Liver (tissue), 9 donors: ENCODE results near the gene VWA3B. TPM values are rescaled to one million over a fixed set of nuclear protein-coding genes. Genes with fewer than 3 reads are reported as not detected.
A peak's percentile ranks its signal among the peaks of the same experiment; 100 is the strongest.

Source experiments
- DNase-seq: peaks from one replicate; pipeline ENCODE4 v3.0.0-alpha.2; 2017; ENCODE audit warnings: low spot score
- H3K27ac ChIP-seq, 2 donors: one replicate each; pipeline ENCODE4 v1.7.0; 2013; ENCODE audit warnings: inconsistent platforms in 2 of 2, low read length in 2 of 2, control low read depth in 1 of 2, low read depth in 1 of 2, mild to moderate bottlenecking in 1 of 2
- H3K27me3 ChIP-seq, 4 donors: one replicate each; pipeline versions ENCODE4 v1.6.1 to v1.7.0; 2013; ENCODE audit warnings: low read length in 3 of 4, inconsistent platforms in 1 of 4, mild to moderate bottlenecking in 1 of 4, moderate library complexity in 1 of 4; ENCODE audit not compliant: control insufficient read depth in 4 of 4, insufficient read depth in 4 of 4
- H3K36me3 ChIP-seq, 4 donors: one replicate each; pipeline versions ENCODE4 v1.6.1 to v1.7.0; 2013; ENCODE audit warnings: low read length in 3 of 4, mild to moderate bottlenecking in 3 of 4, low read depth in 1 of 4, moderate library complexity in 1 of 4; ENCODE audit not compliant: control insufficient read depth in 4 of 4, insufficient read depth in 3 of 4
- H3K4me1 ChIP-seq, 4 donors: one replicate each; pipeline versions ENCODE4 v1.6.1 to v1.7.0; 2013; ENCODE audit warnings: low read length in 3 of 4, mild to moderate bottlenecking in 3 of 4, moderate library complexity in 1 of 4; ENCODE audit not compliant: control insufficient read depth in 4 of 4, insufficient read depth in 4 of 4
- H3K4me3 ChIP-seq, 3 donors: one replicate each; pipeline versions ENCODE4 v1.6.1 to v1.7.0; 2013; ENCODE audit warnings: low read length in 3 of 3, control low read depth in 1 of 3, low read depth in 1 of 3, mild to moderate bottlenecking in 1 of 3
- H3K9ac ChIP-seq, 2 donors: one replicate each; pipeline ENCODE4 v1.7.0; 2013; ENCODE audit warnings: low read length in 2 of 2, mild to moderate bottlenecking in 2 of 2, moderate library complexity in 2 of 2, control low read depth in 1 of 2, low read depth in 1 of 2
- H3K9me3 ChIP-seq, 4 donors: one replicate each; pipeline versions ENCODE4 v1.6.1 to v1.7.0; 2013; ENCODE audit warnings: low read length in 3 of 4; ENCODE audit not compliant: control insufficient read depth in 4 of 4
- FOXA1 ChIP-seq: IDR thresholded peaks from 2 replicates; pipeline ENCODE4 v1.6.1; 2016; ENCODE audit warnings: antibody characterized with exemption
- GABPA ChIP-seq, 2 donors: IDR thresholded peaks in 1 of 2; conservative IDR thresholded peaks in 1 of 2; 2 replicates each; pipeline ENCODE4 v1.6.1; 2016; ENCODE audit warnings: antibody characterized with exemption in 2 of 2, mild to moderate bottlenecking in 1 of 2, moderate library complexity in 1 of 2
- HNF4A ChIP-seq, 2 donors: conservative IDR thresholded peaks; 2 replicates each; pipeline ENCODE4 v1.6.1; 2016; ENCODE audit warnings: antibody characterized with exemption in 2 of 2, mild to moderate bottlenecking in 2 of 2
- JUND ChIP-seq, 2 donors: IDR thresholded peaks; 2 replicates each; pipeline ENCODE4 v1.6.1; 2016; ENCODE audit warnings: antibody characterized with exemption in 2 of 2
- NR2F2 ChIP-seq: IDR thresholded peaks from 2 replicates; pipeline ENCODE4 v1.6.1; 2016; ENCODE audit warnings: antibody characterized with exemption
- RAD21 ChIP-seq, 2 donors: IDR thresholded peaks; 2 replicates each; pipeline ENCODE4 v1.6.1; 2016; ENCODE audit warnings: antibody characterized with exemption in 2 of 2, mild to moderate bottlenecking in 2 of 2
- RXRA ChIP-seq, 2 donors: IDR thresholded peaks; 2 replicates each; pipeline ENCODE4 v1.6.1; 2017 to 2018; ENCODE audit warnings: antibody characterized with exemption in 2 of 2, mild to moderate bottlenecking in 1 of 2
- SP1 ChIP-seq: IDR thresholded peaks from 2 replicates; pipeline ENCODE4 v1.6.1; 2018; ENCODE audit warnings: antibody characterized with exemption, mild to moderate bottlenecking
- WGBS: extraction: QIAGEN DNeasy Blood & Tissue Kit; methylation state at CpG from one replicate; pipeline ENCODE4 v1.1.7; 2013; 5-methylcytosine and 5-hydroxymethylcytosine counted together
- polyA plus RNA-seq, 2 donors: library from polyadenylated mRNA; stranded (reverse) in 1 of 2; unstranded in 1 of 2; fragments of 200-250 nt in 1 of 2; fragments of >200 nt in 1 of 2; fragmentation: Nextera tagmentation in 1 of 2; extraction: Ambion mirVana in 1 of 2; gene quantifications; one replicate each; pipeline versions ENCODE4 v1.2.1 to v1.2.3, GENCODE V29; 2013 to 2015
- total RNA-seq, 2 donors: library from RNA; depleted of rRNA; stranded (reverse); fragments of >200 nt; gene quantifications; one replicate each; pipeline ENCODE4 v1.2.3, GENCODE V29; 2014
- TF ChIP-seq, protein P1 (sequence below): IDR thresholded peaks from 2 replicates; pipeline ENCODE4 v1.6.1; 2016; ENCODE audit warnings: antibody characterized with exemption, mild to moderate bottlenecking
- TF ChIP-seq, protein P2 (sequence below): fragments of 150-350 bp; IDR thresholded peaks from 2 replicates; pipeline ENCODE4 v1.5.1; 2017; ENCODE audit warnings: improper control_type of control experiment, low read depth, low read length; ENCODE audit not compliant: missing input control
- TF ChIP-seq, protein P3 (sequence below): IDR thresholded peaks from 2 replicates; pipeline ENCODE4 v1.6.1; 2016; ENCODE audit warnings: antibody characterized with exemption
- TF ChIP-seq, protein P4 (sequence below): IDR thresholded peaks from 2 replicates; pipeline ENCODE4 v1.6.1; 2016; ENCODE audit warnings: antibody characterized with exemption
- donor health status: healthy.
- donor health status: healthy.
- donor health status: healthy.
- donor health status: healthy.
- donor health status: healthy.

The VWA3B gene
- total and polyA plus RNA-seq, 4 donors, result 0.08 TPM; not detected in 3

DNA sequence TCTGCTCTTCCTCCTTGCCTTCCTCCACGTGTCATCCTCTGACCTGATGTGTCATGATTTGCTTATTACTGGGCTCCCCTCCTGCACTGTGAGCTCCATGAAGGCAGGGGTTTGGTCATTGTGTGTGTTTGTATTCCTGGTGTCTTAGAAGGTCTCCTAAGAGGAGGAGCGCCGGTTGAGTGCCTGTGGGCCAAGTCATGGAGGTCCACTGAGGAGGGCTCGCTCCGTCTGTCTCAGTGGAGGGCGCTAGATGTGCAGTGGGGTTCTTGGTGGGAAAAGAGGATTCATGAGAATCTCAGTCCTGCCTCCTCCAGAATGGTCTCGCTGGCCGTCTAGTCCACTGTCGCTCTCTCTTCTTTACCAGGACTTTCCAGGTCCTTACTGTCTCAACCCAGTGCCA lies 100.2 kb downstream of the VWA3B start:
- no peak overlapping the region for H3K27ac ChIP-seq
- no peak for DNase-seq
- no peak overlapping the region for H3K9ac ChIP-seq
- H3K36me3 ChIP-seq, result no peaks in the 10 kb centered on the region
- H3K9me3 ChIP-seq, result no peaks in the 10 kb centered on the region
- 93% methylated on average over 9 of the region's 9 CpGs for WGBS
- peaks cover 0 to 4% (median 0%) of the 10 kb centered on the region in 4 donors for H3K27me3 ChIP-seq
- H3K4me1 ChIP-seq, result no peaks in the 10 kb centered on the region
- TF ChIP-seq, protein P1, sequence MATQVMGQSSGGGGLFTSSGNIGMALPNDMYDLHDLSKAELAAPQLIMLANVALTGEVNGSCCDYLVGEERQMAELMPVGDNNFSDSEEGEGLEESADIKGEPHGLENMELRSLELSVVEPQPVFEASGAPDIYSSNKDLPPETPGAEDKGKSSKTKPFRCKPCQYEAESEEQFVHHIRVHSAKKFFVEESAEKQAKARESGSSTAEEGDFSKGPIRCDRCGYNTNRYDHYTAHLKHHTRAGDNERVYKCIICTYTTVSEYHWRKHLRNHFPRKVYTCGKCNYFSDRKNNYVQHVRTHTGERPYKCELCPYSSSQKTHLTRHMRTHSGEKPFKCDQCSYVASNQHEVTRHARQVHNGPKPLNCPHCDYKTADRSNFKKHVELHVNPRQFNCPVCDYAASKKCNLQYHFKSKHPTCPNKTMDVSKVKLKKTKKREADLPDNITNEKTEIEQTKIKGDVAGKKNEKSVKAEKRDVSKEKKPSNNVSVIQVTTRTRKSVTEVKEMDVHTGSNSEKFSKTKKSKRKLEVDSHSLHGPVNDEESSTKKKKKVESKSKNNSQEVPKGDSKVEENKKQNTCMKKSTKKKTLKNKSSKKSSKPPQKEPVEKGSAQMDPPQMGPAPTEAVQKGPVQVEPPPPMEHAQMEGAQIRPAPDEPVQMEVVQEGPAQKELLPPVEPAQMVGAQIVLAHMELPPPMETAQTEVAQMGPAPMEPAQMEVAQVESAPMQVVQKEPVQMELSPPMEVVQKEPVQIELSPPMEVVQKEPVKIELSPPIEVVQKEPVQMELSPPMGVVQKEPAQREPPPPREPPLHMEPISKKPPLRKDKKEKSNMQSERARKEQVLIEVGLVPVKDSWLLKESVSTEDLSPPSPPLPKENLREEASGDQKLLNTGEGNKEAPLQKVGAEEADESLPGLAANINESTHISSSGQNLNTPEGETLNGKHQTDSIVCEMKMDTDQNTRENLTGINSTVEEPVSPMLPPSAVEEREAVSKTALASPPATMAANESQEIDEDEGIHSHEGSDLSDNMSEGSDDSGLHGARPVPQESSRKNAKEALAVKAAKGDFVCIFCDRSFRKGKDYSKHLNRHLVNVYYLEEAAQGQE, result no peak
- TF ChIP-seq SP1 (no peak), RXRA (IDR thresholded peaks at IDR 0.05) (no peak), JUND (IDR thresholded peaks at IDR 0.05) (no peak), NR2F2 (no peak), GABPA (IDR thresholded peaks at IDR 0.05 in 1 of 2, conservative IDR thresholded peaks at IDR 0.05 in 1 of 2) (no peak)
- TF ChIP-seq, protein P2, sequence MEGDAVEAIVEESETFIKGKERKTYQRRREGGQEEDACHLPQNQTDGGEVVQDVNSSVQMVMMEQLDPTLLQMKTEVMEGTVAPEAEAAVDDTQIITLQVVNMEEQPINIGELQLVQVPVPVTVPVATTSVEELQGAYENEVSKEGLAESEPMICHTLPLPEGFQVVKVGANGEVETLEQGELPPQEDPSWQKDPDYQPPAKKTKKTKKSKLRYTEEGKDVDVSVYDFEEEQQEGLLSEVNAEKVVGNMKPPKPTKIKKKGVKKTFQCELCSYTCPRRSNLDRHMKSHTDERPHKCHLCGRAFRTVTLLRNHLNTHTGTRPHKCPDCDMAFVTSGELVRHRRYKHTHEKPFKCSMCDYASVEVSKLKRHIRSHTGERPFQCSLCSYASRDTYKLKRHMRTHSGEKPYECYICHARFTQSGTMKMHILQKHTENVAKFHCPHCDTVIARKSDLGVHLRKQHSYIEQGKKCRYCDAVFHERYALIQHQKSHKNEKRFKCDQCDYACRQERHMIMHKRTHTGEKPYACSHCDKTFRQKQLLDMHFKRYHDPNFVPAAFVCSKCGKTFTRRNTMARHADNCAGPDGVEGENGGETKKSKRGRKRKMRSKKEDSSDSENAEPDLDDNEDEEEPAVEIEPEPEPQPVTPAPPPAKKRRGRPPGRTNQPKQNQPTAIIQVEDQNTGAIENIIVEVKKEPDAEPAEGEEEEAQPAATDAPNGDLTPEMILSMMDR, result no peak
- no peak overlapping the region for H3K4me3 ChIP-seq

DNA sequence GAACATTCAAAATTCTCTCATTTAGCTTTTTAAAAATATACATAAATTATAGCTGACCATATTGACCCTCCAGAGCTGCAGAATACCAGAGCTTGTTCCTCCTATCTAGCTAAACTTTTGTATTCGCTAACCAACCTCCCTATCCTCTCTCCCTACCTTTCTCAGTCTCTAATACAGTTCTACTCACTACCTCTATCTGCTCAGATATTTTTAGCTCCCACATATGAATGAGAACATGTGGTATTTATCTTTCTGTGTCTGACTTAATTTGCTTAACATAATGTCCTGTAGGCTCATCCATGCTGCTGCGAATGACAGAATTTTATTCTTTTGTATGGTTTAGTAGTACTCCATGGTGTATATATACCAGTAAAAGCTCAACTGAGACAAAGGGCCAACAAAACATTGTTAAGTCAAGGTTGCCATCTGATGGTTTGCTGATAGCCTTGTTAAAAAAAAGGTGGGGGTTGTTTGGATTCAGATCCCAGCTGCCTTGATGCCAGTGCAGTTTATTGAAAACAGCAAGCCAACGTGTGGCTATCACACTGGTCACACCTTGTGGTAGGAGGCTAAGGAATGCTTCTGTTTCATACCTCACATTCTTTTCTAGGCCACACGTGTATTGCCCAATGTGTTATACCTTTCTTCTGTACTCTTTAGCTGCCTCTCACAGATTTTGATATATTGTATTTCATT lies 101.5 kb downstream of the VWA3B start:
- H3K27me3 ChIP-seq, result peaks cover 0 to 6% (median 0%) of the 10 kb centered on the region in 4 donors
- TF ChIP-seq, protein P3, sequence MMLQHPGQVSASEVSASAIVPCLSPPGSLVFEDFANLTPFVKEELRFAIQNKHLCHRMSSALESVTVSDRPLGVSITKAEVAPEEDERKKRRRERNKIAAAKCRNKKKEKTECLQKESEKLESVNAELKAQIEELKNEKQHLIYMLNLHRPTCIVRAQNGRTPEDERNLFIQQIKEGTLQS, result no peak
- TF ChIP-seq RAD21 (IDR thresholded peaks at IDR 0.05), result peak in 1 of 2 donors; percentile 24
- TF ChIP-seq HNF4A (conservative IDR thresholded peaks at IDR 0.05), result no peak
- no peak for TF ChIP-seq FOXA1
- TF ChIP-seq, protein P4, sequence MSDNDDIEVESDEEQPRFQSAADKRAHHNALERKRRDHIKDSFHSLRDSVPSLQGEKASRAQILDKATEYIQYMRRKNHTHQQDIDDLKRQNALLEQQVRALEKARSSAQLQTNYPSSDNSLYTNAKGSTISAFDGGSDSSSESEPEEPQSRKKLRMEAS, result no peak
- TF ChIP-seq NR2F2, result no peak

More for the DNA sequence above, 101.5 kb downstream of the VWA3B start:
- no peak for DNase-seq
- no peaks in the 10 kb centered on the region for H3K9me3 ChIP-seq
- 74% methylated on average over 4 of the region's 4 CpGs for WGBS
- H3K27ac ChIP-seq, result no peak overlapping the region
- H3K36me3 ChIP-seq, result no peaks in the 10 kb centered on the region
- H3K4me3 ChIP-seq, result no peak overlapping the region
- no peak overlapping the region for H3K9ac ChIP-seq
- no peaks in the 10 kb centered on the region for H3K4me1 ChIP-seq
